HG03139 (cell line): Measurements from ENCODE around the gene ST6GALNAC2.
A peak's percentile ranks its signal among the peaks of the same experiment; 100 is the strongest.
"Not testable (repeated sequence)": the region's sequence is repeated elsewhere in the genome, so short reads cannot be mapped to it uniquely, and the experiment has no call there.

Experiments
- ATAC-seq: cut with Tn5 transposase; IDR thresholded peaks from one replicate; pipeline ENCODE4 v1.9.1; 2021; ENCODE audit not compliant: unreplicated experiment

The ST6GALNAC2 gene

DNA sequence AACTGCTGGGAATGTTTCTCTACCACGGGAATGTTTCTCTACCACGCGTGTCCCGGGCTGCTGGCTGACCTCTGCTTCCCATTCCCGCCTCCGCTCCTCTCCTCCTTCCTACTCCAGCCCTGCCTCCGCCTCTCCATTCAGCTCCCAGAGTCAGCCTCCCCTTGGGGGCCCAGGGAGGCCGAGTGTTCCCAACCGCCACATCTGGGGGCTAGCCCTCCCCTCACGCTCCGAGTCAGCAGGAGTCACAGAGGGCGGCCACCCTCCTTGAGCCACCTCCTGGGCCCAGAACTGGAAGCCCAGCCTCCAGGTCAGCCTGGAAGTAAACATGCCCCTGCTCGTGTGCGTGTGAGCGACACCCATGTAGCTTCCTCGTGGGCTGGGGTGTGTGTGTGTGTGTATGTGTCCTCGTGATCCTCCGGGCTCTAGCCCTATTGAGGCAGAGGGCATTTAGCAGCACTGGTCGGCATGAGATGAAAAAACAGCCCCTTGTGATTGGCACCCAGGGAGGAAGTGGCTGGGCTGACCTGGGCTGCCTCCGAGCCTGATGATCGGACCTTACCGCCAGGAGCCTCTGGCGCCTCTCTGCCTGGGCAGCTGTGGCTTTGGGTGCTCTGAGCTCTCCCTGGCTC, 55.5 kb downstream of the ST6GALNAC2 start:
- no peak for ATAC-seq

DNA sequence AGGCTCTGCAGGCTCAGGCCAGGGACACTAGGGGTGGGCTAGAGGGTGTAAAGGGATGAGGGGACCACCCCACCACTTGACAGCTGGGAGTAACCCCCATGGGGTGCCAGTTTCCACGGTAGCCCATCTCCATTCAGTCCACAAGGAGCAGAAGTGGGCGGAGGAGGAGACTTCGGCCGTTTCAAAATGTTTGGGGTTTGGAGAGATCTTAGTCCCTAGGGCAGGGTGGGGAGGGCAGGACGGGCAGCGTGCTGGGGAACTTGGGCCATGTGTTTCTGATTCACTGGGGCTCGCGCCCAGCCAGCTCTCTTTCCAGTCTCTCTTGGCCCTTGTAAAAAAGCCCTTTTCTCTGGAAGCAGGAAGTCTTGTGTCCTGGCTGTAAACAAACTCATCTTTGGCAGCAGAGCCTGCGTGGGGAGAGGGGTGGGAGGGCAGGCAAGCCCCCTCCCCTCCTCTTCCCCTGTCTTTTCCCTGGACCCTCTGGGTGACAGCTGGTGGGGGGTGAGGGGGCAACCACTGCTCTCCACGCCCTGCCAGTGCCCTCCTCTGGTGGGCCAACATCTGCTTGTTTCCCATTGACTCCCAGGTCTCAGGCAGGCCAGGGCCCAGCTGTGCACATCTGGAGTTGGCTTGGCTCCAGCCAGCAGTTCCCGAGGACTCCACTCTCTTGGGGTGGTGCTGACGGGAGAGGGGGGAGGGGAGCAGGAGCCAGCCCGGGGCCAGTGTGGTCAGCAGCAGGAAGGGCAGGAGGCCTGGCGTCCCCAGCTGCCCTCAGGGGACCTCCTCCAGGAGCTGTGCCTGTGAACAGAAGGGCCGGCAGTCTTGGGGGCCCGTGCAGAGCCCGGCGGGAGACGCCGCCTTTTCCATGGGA, 56.2 kb downstream of the ST6GALNAC2 start:
- no peak for ATAC-seq

DNA sequence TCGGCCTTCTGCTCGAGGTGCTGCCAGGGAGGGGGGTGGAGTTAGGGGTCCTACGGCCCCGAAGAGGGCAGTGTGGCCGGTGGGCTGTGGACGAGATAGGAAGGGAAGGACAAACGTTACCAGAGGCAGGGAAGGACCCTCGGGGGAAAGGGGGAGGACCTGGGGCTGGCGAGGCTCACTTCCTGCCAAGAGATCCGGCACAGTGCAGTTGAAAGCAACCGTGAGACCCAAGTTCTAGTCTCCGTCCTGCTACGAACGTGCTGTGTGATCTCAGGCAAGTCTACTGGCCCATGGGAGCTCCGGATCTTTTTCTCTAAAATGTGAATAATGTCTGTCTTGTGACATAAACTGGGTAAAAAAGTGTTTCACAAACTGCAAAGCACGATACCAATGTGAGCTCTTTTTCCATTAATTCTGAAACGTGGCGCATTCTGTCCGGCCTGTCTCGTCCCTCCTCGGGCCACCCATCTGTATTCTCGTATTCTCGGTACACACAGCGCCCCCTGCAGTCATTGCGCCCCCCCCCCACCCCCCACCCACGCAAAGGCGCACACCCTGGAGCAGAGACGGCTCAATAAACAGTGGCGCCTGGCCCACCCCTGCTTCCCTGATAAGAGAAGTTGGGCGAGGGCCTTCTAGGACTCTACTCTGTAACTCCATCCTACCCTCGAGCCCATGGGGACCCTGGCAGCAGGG, 57.0 kb downstream of the ST6GALNAC2 start:
- ATAC-seq = no peak

DNA sequence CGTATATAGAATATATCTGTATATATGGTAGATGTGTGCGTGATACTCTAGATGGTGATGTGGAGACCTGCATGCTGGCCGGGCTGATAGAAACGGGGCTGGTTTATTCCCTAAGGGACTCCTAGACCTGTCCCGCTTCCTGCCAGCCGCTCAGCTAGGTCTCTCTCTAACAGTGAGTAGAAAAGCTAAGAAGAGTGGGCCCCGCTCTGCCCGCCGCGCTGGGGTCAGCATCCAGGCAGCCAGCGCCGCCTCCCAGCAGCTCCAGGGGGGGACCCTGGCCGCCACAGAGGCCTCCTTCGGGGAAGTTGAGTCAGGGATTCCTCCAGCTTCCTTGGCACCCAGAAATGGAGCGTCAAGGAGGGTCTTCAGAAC, 57.5 kb downstream of the ST6GALNAC2 start:
- ATAC-seq = peak; percentile 46

DNA sequence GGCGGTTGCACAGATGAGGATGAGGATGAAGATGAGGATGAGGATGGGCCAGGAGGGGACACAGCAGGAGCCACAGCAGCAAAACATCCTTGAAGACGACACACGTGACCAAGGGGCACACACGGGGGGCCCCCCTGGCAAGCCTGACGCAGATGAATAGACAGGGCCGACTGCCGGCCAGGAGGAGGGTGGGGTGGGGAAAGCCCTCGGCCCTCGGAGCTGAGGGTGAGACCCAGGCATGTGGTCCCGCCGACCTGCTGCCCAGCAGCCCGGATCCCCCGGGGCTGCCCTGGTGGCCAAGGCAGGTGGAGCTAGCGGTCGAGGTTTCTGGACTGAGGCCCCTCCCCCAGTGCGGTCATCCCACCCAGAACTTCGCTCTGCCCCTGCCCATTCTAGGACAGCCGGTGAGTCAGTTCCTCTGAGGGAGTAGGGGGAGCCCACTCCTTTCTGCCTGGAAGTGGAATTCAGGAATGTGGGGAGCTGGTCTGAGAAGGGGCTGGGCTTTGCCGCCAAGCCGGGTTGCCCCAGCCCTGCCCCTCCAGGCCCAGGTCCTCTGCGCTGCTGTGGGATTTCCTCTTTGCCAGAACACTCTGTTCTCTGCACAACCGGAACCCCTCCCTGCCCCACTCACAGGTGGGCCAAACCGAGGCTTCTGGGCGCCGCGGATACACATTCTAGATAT, 58.1 kb downstream of the ST6GALNAC2 start:
- peak; percentile 46 for ATAC-seq

DNA sequence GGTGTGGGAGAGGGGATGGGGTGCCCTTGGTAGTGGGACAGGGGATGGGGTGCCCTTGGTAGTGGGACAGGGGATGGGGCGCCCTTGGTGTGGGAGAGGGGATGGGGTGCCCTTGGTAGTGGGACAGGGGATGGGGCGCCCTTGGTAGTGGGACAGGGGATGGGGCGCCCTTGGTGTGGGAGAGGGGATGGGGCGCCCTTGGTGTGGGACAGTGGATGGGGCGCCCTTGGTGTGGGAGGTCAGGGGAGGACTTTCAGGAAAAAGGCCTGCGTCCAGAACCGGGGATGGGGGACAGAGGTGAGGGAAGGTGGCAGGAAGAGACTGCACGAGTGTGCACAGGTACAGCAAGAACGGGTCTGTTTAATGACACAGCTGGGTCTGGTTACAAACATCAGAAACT, 58.6 kb downstream of the ST6GALNAC2 start:
- not testable (repeated sequence) for ATAC-seq

DNA sequence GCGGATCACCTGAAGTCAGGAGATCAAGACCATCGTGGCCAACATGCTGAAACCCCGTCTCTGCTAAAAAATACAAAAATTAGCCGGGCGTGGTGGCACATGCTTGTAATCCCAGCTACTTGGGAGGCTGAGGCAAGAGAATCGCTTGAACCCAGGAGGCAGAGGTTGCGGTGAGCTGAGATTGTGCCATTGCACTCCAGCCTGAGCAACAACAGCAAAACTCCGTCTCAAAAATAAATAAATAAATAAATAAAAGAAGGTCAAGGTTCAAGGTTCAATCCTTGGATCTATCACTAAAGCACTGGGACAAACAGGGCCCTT, 60.2 kb downstream of the ST6GALNAC2 start:
- ATAC-seq = not testable (repeated sequence)

DNA sequence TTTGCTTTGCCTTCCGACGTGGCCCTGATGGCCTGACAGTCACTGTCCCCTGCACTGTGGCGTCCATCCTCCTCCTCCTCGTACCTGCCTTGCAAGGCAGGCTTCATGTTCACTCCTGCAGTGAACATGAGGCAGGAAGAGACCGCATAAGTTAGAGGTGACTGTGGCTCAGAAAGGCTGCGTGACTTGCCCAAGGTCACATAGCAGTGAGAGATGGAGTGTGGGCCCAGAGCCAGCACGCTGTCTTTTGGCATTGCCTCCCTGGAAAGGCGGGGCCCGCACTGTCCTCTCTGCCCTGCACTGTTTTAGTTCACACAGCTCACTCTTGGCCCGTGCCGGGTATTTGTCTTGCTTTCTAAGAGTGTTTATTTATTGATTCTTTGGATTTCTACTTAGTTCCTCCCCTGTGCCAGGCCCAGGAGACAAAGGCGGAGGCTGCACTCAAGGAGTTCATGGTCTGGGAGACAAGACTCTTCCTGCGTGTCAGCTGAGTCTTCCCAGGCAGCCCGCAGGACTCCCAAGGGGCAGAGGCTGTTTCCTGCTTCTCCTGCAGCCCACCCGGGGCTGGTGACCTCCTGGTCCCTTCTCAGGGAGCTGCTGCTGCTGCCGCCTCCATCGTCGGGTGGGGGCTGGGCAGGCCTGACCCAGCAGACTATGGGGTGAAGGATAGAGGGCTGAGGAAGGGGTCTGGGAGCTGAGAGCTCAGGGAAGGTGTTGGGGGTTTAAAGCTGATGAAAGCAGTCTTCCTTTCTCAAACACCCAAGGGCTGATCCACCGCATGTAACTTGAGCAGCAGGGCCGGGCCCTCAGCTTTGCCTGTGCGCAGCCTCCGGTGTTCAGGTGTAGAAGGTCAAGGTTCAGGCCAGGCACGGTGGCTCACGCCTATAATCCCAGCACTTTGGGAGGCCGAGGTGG, 60.8 kb downstream of the ST6GALNAC2 start:
- no peak for ATAC-seq

DNA sequence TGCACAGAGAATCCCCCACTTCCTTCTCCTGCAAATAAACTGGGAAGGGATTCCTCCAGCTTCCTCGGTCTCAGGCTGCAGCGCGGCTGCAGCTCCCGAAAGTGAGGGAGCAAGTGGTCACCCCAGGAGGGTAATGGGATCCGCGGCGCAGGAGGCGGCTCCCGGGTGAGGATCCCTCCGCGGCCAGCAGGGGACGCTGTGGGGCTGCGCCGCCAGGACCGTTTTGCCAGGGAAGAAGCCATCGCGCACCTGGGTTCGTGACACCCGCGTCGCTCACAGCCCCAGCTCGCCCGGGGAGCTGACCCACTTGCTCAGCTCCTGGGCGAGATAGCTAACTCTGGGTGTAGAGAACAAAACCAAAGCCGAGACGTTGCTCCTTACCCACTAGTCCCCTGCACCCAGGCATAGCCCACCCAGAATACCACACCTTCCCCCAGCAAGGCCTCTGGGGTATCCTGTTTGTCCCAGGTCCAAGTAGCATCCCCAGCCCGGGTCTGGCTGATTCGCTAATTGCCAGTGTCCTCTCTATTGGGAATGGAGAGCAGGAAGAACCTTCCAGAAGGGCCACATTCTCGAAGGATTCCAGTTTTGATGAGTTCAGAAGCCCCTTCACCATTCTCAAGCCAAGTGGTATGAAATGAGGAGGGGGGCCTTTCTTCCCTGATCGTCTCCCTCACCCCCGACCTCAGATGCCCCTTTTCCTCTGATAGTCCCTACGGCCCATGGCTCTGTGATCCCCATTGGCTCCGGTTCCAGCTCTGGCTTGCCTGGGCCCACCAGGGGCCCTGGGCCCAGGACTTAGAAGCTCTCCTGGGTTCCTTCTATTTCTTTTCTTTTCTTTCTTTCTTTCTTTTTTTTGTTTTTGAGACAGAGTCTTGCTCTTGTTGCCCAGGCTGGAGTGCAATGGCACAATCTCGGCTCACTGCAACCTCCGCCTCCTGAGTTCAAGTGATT, 62.3 kb downstream of the ST6GALNAC2 start:
- no peak for ATAC-seq

DNA sequence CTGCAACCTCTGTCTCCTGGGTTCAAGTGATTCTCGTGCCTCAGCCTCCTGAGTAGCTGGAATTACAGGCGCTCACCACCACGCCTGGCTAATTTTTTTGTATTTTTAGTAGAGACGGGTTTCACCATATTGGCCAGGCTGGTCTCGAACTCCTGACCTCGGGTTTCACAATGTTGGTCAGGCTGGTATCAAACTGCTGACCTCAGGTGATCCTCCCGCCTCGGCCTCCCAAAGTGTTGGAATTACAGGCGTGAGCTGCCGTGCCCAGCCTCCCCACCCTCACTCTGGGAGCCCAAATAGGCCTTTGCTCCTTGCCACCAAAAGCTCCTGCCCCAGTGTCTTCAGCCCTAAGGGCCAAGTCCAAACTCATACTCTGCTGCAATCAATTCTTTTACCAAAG, 64.0 kb downstream of the ST6GALNAC2 start:
- not testable (repeated sequence) for ATAC-seq

DNA sequence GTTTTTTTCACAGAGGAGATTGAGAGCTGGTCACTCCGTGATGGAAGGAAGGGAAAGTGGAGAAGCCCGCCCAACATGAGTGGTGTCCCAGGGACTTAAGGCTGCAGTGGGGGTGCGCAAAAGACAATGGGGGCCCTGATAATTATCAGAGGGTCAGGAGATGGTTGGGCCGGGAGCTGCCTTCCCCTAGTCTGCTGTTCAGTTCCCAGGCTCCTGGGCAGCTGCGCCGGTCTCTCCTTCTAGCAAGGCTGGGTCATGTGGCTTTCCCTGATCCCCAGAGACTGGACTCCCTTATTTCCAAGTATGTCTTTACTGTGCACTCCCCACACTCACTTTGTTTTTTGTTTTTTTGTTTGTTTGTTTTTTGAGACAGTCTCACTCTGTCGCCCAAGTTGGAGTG, 64.4 kb downstream of the ST6GALNAC2 start:
- no peak for ATAC-seq

DNA sequence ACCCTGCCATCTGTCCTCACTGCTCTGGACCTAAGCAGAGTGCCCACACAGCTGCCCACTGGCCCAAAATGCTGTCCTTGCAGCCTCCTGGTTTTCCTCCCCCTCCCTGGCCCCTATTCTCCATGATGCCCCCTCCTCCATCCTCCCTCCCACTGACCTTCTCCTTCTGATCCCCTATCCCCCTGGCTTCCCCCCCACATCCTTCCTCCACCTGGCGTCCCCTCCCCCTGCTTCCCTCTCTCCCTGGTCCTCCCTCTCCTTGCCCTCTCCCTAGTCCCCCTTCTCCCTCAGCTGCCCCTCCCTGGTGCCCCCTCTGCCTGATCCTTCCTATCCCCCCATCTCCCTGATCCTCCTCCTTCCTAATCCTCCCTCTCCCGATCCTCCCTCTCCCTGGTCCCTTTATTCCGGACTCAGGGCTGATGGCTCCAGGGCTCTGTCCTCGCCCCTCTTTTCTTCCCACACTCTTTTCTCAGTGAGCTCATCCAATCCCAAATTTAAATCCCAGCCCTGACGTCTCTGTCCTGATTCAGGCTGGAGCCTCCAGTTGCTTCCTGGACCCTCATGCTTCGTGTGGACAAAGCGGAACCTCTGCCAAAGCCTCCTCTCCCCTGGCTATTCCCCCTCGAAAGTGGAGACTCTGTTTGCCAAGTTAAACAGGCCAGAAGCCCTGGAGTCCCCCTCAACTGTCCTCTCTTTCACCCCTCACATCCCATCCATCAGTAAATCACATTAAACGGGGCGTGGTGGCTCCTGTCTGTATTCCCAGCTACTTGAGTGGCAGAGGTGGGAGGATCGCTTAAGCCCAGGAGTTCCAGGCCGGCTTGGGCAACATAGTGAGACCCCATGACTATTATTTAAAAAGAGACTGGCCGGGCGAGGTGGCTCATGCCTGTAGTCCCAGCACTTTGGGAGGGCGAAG, 66.4 kb downstream of the ST6GALNAC2 start:
- ATAC-seq = no peak

DNA sequence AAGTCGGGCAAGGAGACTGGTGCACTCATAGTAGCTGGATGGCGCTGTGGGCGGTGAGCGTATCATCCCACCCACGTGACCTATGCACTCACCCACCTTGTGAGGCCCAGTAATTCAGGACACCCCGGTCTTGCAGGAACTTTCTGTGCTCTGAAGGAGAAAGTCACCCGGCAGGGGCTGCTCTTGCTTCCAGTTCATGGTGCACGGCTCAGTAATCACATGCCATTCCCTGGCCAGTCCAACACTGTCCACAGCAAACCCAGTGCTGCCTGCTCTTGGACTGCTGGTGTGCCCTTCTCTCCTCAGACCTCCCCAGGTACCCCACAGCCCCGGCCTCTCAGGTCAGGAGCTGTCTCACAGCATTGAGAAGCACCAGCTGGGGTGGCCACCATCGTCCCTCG, 68.0 kb downstream of the ST6GALNAC2 start:
- ATAC-seq = no peak
